Gastrocnemius medialis (tissue), 4 donors: ENCODE data around the gene ACAD10. TPM values are rescaled to one million over a fixed set of nuclear protein-coding genes. Genes with fewer than 3 reads are reported as not detected.

ENCODE experiments used
- ATAC-seq, 2 donors: fragments of 150-250 bp; one replicate each; pipeline ENCODE4 v1.9.1; 2016
- DNase-seq, 2 donors: peaks; one replicate each; pipeline ENCODE4 v3.0.0-alpha.2; 2019
- H3K27ac ChIP-seq, 4 donors: fragments of 200-600 bp; sonication (generic); 1 replicate in 1 of 4; 2 replicates in 3 of 4; pipeline ENCODE4 v1.5.1; 2016 to 2018; ENCODE audit warnings: mild to moderate bottlenecking in 2 of 4, moderate library complexity in 1 of 4
- H3K27me3 ChIP-seq, 3 donors: fragments of 200-600 bp; sonication (generic) in 2 of 3; 1 replicate in 1 of 3; 2 replicates in 2 of 3; pipeline versions ENCODE4 v1.5.1 to v1.6.0; 2016 to 2019; ENCODE audit warnings: mild to moderate bottlenecking in 1 of 3, moderate library complexity in 1 of 3
- H3K36me3 ChIP-seq, 2 donors: fragments of 200-600 bp; sonication (generic) in 1 of 2; one replicate each; pipeline ENCODE4 v1.5.1; 2017 to 2018
- H3K4me1 ChIP-seq, 2 donors: fragments of 200-600 bp; sonication (generic) in 1 of 2; one replicate each; pipeline ENCODE4 v1.5.1; 2016 to 2017; ENCODE audit warnings: mild to moderate bottlenecking in 2 of 2
- H3K4me3 ChIP-seq, 4 donors: fragments of 200-600 bp; sonication (generic) in 3 of 4; 1 replicate in 1 of 4; 2 replicates in 3 of 4; pipeline ENCODE4 v1.5.1; 2016 to 2019; ENCODE audit warnings: mild to moderate bottlenecking in 2 of 4
- H3K9me3 ChIP-seq, 3 donors: fragments of 200-600 bp; sonication (generic) in 2 of 3; 1 replicate in 1 of 3; 2 replicates in 2 of 3; pipeline ENCODE4 v1.5.1; 2016 to 2019
- POLR2A ChIP-seq, 2 donors: fragments of 450-650 bp; IDR thresholded peaks; one replicate each; pipeline ENCODE4 v1.6.1; 2017; ENCODE audit warnings: antibody characterized with exemption in 2 of 2, mild to moderate bottlenecking in 2 of 2, moderate library complexity in 2 of 2
- in situ Hi-C, 4 donors: fragments of 200-750 bp; cut with MboI; loops; one replicate each; pipeline versions ENCODE4 v1.15.0 to v1.8.0; 2017; ENCODE audit warnings: low sequenced_read_pairs in 4 of 4
- intact Hi-C: fragments of 100-400 bp; cut with DNase I; formaldehyde crosslinking; loops from one replicate; pipeline ENCODE4 v1.15.1; 2023; ENCODE audit warnings: low total_unique reads
- total RNA-seq, 4 donors: library from RNA; depleted of rRNA; stranded (reverse); fragments of >200 nt; gene quantifications; one replicate each; pipeline versions ENCODE4 v1.1.0 to v1.2.3, GENCODE V29; 2016
- TF ChIP-seq, protein P1 (sequence below), 5 experiments: fragments of 450-650 bp in 3 of 5; fragments of 200-600 bp in 2 of 5; sonication (generic) in 2 of 5; IDR thresholded peaks in 4 of 5; conservative IDR thresholded peaks in 1 of 5; 1 replicate in 4 of 5; 2 replicates in 1 of 5; pipeline ENCODE4 v1.5.1; 2016 to 2019; ENCODE audit warnings: antibody characterized with exemption in 5 of 5, mild to moderate bottlenecking in 3 of 5, moderate library complexity in 3 of 5

Gene ACAD10
- total RNA-seq, 4 donors from 2014 or later, result 8.3 to 12.6 (median 11.7) TPM

DNA sequence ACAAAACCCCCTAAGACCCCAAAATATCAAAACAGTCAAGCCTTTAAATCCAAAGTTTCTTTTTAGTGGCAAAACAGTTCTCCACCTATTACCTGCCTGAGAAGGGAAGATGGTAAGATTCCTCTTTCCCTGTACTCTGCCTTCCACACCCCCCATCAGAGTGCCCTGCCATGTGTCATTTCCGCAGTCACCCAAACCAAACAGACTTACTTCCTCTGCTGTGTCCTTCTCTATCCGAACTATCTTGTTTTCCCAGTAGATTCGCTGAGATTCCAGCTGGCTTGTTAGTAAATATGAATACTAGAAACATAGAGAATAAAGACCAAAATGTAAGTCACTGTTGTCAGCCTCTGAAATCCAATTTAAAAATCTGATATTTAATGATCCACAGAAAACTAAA, 30.5 kb upstream of the ACAD10 start:
- intact Hi-C loops (no loop called here), in situ Hi-C loops (no loop called here)
- DNase-seq (no peak), ATAC-seq (no peak)
- H3K9me3 ChIP-seq, result no peaks in the 10 kb centered on the region
- no peaks in the 10 kb centered on the region for H3K4me1 ChIP-seq
- TF ChIP-seq, protein P1, sequence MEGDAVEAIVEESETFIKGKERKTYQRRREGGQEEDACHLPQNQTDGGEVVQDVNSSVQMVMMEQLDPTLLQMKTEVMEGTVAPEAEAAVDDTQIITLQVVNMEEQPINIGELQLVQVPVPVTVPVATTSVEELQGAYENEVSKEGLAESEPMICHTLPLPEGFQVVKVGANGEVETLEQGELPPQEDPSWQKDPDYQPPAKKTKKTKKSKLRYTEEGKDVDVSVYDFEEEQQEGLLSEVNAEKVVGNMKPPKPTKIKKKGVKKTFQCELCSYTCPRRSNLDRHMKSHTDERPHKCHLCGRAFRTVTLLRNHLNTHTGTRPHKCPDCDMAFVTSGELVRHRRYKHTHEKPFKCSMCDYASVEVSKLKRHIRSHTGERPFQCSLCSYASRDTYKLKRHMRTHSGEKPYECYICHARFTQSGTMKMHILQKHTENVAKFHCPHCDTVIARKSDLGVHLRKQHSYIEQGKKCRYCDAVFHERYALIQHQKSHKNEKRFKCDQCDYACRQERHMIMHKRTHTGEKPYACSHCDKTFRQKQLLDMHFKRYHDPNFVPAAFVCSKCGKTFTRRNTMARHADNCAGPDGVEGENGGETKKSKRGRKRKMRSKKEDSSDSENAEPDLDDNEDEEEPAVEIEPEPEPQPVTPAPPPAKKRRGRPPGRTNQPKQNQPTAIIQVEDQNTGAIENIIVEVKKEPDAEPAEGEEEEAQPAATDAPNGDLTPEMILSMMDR (IDR thresholded peaks at IDR 0.05 in 4 of 5, conservative IDR thresholded peaks at IDR 0.05 in 1 of 5), result no peak
- TF ChIP-seq POLR2A (IDR thresholded peaks at IDR 0.05), result no peak
- no peaks in the 10 kb centered on the region for H3K27me3 ChIP-seq
- H3K27ac ChIP-seq, result no peak overlapping the region
- no peak overlapping the region for H3K4me3 ChIP-seq
- peaks cover 0 to 77% of the 10 kb centered on the region in 2 donors for H3K36me3 ChIP-seq

DNA sequence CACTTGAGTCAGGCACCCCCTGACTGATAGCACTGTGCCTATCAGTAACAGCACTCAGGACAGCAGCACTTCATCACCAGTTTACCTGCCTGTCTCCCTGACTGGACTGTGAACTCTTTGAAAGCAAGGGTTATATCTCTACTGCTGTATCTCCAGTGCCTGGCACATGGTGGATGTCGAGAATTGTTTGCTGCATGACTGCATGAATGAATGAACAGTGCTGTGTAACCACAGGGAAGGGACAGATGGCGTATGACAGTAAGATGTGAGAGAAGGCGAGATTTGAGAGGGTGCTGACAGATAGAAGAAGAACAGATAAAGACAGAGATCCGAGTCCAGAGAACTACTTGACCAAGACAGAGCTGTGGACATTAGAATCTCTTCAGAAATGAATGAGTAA, 29.8 kb upstream of the ACAD10 start:
- ATAC-seq, result no peak

DNA sequence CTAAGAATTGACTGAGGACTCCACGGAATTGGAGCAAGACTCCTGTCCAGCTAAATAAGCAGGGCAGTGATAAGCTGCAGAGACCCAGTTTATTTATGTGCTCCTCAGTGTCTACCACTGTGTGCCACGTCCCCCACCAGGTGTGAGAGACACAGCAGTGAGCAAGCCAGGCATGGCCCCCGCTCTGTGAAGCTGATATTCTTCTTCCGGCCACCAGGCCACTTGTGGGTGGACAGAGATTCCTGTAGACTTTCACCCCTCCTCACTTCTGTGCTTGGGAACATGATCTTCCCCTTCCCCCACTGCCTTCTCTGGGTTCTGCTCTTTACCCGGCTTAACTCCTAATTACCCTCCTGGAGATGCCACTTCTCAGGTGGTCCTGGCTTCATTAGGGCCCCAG, 21.4 kb upstream of the ACAD10 start:
- intact Hi-C loops (no loop called here), in situ Hi-C loops (no loop called here)
- Histone ChIP-seq H3K4me3 (no peak overlapping the region), H3K36me3 (peaks cover 0 to 70% of the 10 kb centered on the region in 2 donors), H3K27ac (peak overlapping the region in 1 of 4 donors; percentile 33), H3K27me3 (no peaks in the 10 kb centered on the region), H3K9me3 (no peaks in the 10 kb centered on the region), H3K4me1 (peaks cover 0 to 10% of the 10 kb centered on the region in 2 donors)
- TF ChIP-seq, protein P1 (IDR thresholded peaks at IDR 0.05 in 4 of 5, conservative IDR thresholded peaks at IDR 0.05 in 1 of 5), result no peak
- no peak for TF ChIP-seq POLR2A (IDR thresholded peaks at IDR 0.05)
- ATAC-seq, result no peak
- no peak for DNase-seq

More for the DNA sequence above, 29.8 kb upstream of the ACAD10 start:
- no peaks in the 10 kb centered on the region for H3K4me1 ChIP-seq
- H3K27ac ChIP-seq, result no peak overlapping the region
- TF ChIP-seq, protein P1 (IDR thresholded peaks at IDR 0.05 in 4 of 5, conservative IDR thresholded peaks at IDR 0.05 in 1 of 5), result no peak
- TF ChIP-seq POLR2A (IDR thresholded peaks at IDR 0.05), result no peak
- H3K36me3 ChIP-seq, result peaks cover 0 to 84% of the 10 kb centered on the region in 2 donors
- no peaks in the 10 kb centered on the region for H3K27me3 ChIP-seq
- intact Hi-C loops, result no loop called here
- H3K4me3 ChIP-seq, result no peak overlapping the region
- no peaks in the 10 kb centered on the region for H3K9me3 ChIP-seq
- in situ Hi-C loops, result no loop called here
- DNase-seq, result no peak

DNA sequence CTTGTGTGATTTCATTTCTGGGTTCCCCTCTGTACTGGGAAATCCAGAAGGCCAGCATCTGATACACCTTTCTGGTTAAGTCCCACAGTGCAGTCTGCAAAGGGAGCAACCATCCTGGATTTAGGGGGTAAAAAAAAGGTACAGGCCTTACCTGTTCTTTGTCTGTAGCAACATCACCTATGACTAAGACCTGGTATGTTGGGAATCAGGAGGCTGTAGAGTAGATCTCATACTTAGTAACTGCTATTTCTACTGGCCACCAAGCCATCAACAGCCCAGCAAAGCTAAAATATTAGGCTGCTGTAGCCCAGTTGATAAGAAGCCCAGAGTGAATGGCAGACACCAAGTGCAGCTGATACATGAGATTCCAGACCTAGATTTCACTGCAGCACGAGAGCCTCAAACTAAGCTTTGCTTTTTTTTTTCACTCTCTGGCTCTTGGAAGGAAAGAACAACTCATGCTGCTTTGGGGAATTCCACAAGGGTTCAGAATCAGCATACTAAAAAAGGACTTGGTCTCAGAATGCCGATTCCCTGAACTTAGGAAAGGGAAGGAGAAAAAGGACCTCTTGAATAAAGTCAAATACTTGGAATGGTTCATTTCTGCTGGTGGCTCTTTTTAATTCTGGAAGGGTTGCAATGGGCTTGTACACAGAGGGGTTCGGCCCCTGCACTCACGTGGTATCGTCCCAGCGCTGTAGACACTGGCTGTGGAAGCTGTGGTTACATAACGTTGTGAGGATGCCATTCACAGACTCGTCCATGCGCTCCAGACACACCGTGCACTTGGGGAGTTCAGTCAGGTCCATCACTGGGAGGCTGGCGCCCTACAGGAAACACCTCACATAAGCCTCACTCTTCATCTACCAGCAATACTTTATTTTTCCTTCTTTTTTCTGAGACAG, 20.6 kb upstream of the ACAD10 start:
- TF ChIP-seq, protein P1 (IDR thresholded peaks at IDR 0.05 in 4 of 5, conservative IDR thresholded peaks at IDR 0.05 in 1 of 5), result no peak
- no peak for TF ChIP-seq POLR2A (IDR thresholded peaks at IDR 0.05)
- no peak for DNase-seq
- no peaks in the 10 kb centered on the region for H3K27me3 ChIP-seq
- peaks cover 0 to 10% of the 10 kb centered on the region in 2 donors for H3K4me1 ChIP-seq
- intact Hi-C loops, result no loop called here
- no peak for ATAC-seq
- peak overlapping the region in 1 of 4 donors; percentile 33 for H3K27ac ChIP-seq
- in situ Hi-C loops, result no loop called here
- H3K9me3 ChIP-seq, result no peaks in the 10 kb centered on the region
- peaks cover 0 to 70% of the 10 kb centered on the region in 2 donors for H3K36me3 ChIP-seq
- H3K4me3 ChIP-seq, result no peak overlapping the region
